Trophoblast cell (in vitro differentiated cells and primary cell): Measurements from ENCODE around the gene MYCBPAP.
"Not testable (repeated sequence)": the region's sequence is repeated elsewhere in the genome, so short reads cannot be mapped to it uniquely, and the experiment has no call there.

ENCODE experiments used
- DNase-seq, 2 donors: peaks; one replicate each; pipeline ENCODE4 v3.0.0-alpha.2; 2016
- H2AFZ ChIP-seq: 2 replicates; pipeline ENCODE4 v1.6.1; 2013; ENCODE audit warnings: low read length, moderate library complexity, mild to moderate bottlenecking; ENCODE audit not compliant: insufficient read depth, poor library complexity
- H2AK5ac ChIP-seq: 2 replicates; pipeline ENCODE4 v1.6.1; 2013; ENCODE audit warnings: mild to moderate bottlenecking, low read length
- H2BK120ac ChIP-seq: 2 replicates; pipeline ENCODE4 v1.6.1; 2013; ENCODE audit warnings: low read length, mild to moderate bottlenecking, moderate library complexity; ENCODE audit not compliant: insufficient read depth, poor library complexity
- H2BK12ac ChIP-seq: 2 replicates; pipeline ENCODE4 v1.6.1; 2013; ENCODE audit warnings: mild to moderate bottlenecking, low read length, moderate library complexity
- H2BK5ac ChIP-seq: 2 replicates; pipeline ENCODE4 v1.6.1; 2013; ENCODE audit warnings: low read length, low read depth, moderate library complexity, mild to moderate bottlenecking; ENCODE audit not compliant: poor library complexity
- H3K14ac ChIP-seq: 2 replicates; pipeline ENCODE4 v1.6.1; 2013; ENCODE audit warnings: mild to moderate bottlenecking, low read length
- H3K18ac ChIP-seq: 2 replicates; pipeline ENCODE4 v1.6.1; 2013; ENCODE audit warnings: mild to moderate bottlenecking, low read length
- H3K23ac ChIP-seq: 2 replicates; pipeline ENCODE4 v1.6.1; 2013; ENCODE audit warnings: low read length
- H3K27ac ChIP-seq: 2 replicates; pipeline ENCODE4 v1.5.1; 2013; ENCODE audit warnings: low read depth, mild to moderate bottlenecking, inconsistent platforms, low read length, moderate library complexity
- H3K27me3 ChIP-seq: 2 replicates; pipeline ENCODE4 v1.6.1; 2013; ENCODE audit warnings: inconsistent platforms, mild to moderate bottlenecking, low read length, moderate library complexity; ENCODE audit not compliant: insufficient read depth
- H3K36me3 ChIP-seq, 2 experiments: 1 replicate in 1 of 2; 2 replicates in 1 of 2; pipeline ENCODE4 v1.6.1; 2013; ENCODE audit warnings: low read length in 2 of 2, mild to moderate bottlenecking in 2 of 2, moderate library complexity in 1 of 2; ENCODE audit not compliant: insufficient read depth in 2 of 2, control insufficient read depth in 1 of 2
- H3K4ac ChIP-seq: 2 replicates; pipeline ENCODE4 v1.6.1; 2013; ENCODE audit warnings: low read depth, mild to moderate bottlenecking, low read length, moderate library complexity
- H3K4me1 ChIP-seq, 2 experiments: 1 replicate in 1 of 2; 2 replicates in 1 of 2; pipeline ENCODE4 v1.6.1; 2013; ENCODE audit warnings: low read length in 2 of 2, mild to moderate bottlenecking in 2 of 2, moderate library complexity in 1 of 2; ENCODE audit not compliant: insufficient read depth in 2 of 2, control insufficient read depth in 1 of 2
- H3K4me2 ChIP-seq: 2 replicates; pipeline ENCODE4 v1.6.1; 2013; ENCODE audit warnings: inconsistent platforms, mild to moderate bottlenecking, low read length, moderate library complexity
- H3K4me3 ChIP-seq: 2 replicates; pipeline ENCODE4 v1.5.1; 2013; ENCODE audit warnings: mild to moderate bottlenecking, low read depth, low read length, inconsistent platforms
- H3K79me1 ChIP-seq: one replicate; pipeline ENCODE4 v1.6.1; 2013; ENCODE audit warnings: low read length
- H3K79me2 ChIP-seq: 2 replicates; pipeline ENCODE4 v1.6.1; 2013; ENCODE audit warnings: low read length, mild to moderate bottlenecking; ENCODE audit not compliant: control insufficient read depth, insufficient read depth, poor library complexity
- H3K9ac ChIP-seq: 2 replicates; pipeline ENCODE4 v1.6.1; 2013; ENCODE audit warnings: mild to moderate bottlenecking, low read length
- H3K9me3 ChIP-seq: 2 replicates; pipeline ENCODE4 v1.6.1; 2013; ENCODE audit warnings: low read depth, mild to moderate bottlenecking, control low read depth, inconsistent platforms, low read length; ENCODE audit not compliant: insufficient read depth
- H4K12ac ChIP-seq: 2 replicates; pipeline ENCODE4 v1.6.1; 2013; ENCODE audit warnings: low read depth, mild to moderate bottlenecking, low read length, moderate library complexity
- H4K8ac ChIP-seq: 2 replicates; pipeline ENCODE4 v1.6.1; 2013; ENCODE audit warnings: low read depth, mild to moderate bottlenecking, low read length, moderate library complexity
- H4K91ac ChIP-seq: one replicate; pipeline ENCODE4 v1.6.1; 2013; ENCODE audit warnings: low read depth, mild to moderate bottlenecking, low read length, moderate library complexity
- WGBS: extraction: QIAGEN DNeasy Blood & Tissue Kit; methylation state at CpG from one replicate; pipeline ENCODE4 v1.1.7; 2013; ENCODE audit warnings: missing lambda C conversion rate; ENCODE audit not compliant: insufficient read length, insufficient coverage; ENCODE audit errors: extremely low coverage; 5-methylcytosine and 5-hydroxymethylcytosine counted together

MYCBPAP gene

GRCh38 chr17:50473901-50474300 is 34.3 kb upstream of the MYCBPAP start:
- no peaks in the 10 kb centered on the region for H3K27me3 ChIP-seq
- no peak overlapping the region for H2BK5ac ChIP-seq
- peak overlapping the region; percentile 21 for H3K4me3 ChIP-seq
- H3K79me1 ChIP-seq: peaks cover 1% of the 10 kb centered on the region
- peaks cover 2 to 7% of the 10 kb centered on the region in 2 experiments for H3K4me1 ChIP-seq
- H4K8ac ChIP-seq: no peak overlapping the region
- H3K14ac ChIP-seq: no peak overlapping the region
- no peak overlapping the region for H3K27ac ChIP-seq
- H3K36me3 ChIP-seq: peaks cover 31 to 34% of the 10 kb centered on the region in 2 experiments
- no peak overlapping the region for H3K4ac ChIP-seq
- no peak overlapping the region for H2BK120ac ChIP-seq
- WGBS: no CpG with 5 or more reads among the region's 11 CpGs
- H3K9me3 ChIP-seq: peaks cover 3% of the 10 kb centered on the region
- H3K9ac ChIP-seq: no peak overlapping the region
- no peak overlapping the region for H4K12ac ChIP-seq
- H3K4me2 ChIP-seq: no peak overlapping the region
- H2AFZ ChIP-seq: no peak overlapping the region
- H3K23ac ChIP-seq: no peak overlapping the region
- DNase-seq: no peak
- peaks cover 4% of the 10 kb centered on the region for H3K79me2 ChIP-seq
- H3K18ac ChIP-seq: no peak overlapping the region
- H4K91ac ChIP-seq: no peak overlapping the region
- H2BK12ac ChIP-seq: no peak overlapping the region
- H2AK5ac ChIP-seq: no peak overlapping the region

GRCh38 chr17:50474523-50474922 is 33.7 kb upstream of the MYCBPAP start:
- H2BK5ac ChIP-seq: no peak overlapping the region
- H3K18ac ChIP-seq: no peak overlapping the region
- H4K8ac ChIP-seq: no peak overlapping the region
- no peaks in the 10 kb centered on the region for H3K27me3 ChIP-seq
- H3K14ac ChIP-seq: no peak overlapping the region
- H3K36me3 ChIP-seq: peaks cover 31 to 34% of the 10 kb centered on the region in 2 experiments
- no peak overlapping the region for H2AK5ac ChIP-seq
- no peak overlapping the region for H3K4me3 ChIP-seq
- peaks cover 3 to 7% of the 10 kb centered on the region in 2 experiments for H3K4me1 ChIP-seq
- no peak overlapping the region for H3K4me2 ChIP-seq
- no peak overlapping the region for H2BK120ac ChIP-seq
- peaks cover 1% of the 10 kb centered on the region for H3K79me1 ChIP-seq
- no peak overlapping the region for H3K23ac ChIP-seq
- no peak overlapping the region for H4K12ac ChIP-seq
- H3K79me2 ChIP-seq: peaks cover 4% of the 10 kb centered on the region
- no peak overlapping the region for H3K4ac ChIP-seq
- H2AFZ ChIP-seq: no peak overlapping the region
- peaks cover 1% of the 10 kb centered on the region for H3K9me3 ChIP-seq
- H3K9ac ChIP-seq: no peak overlapping the region
- no peak for DNase-seq
- WGBS: no CpG with 5 or more reads among the region's 6 CpGs
- no peak overlapping the region for H2BK12ac ChIP-seq
- no peak overlapping the region for H3K27ac ChIP-seq
- H4K91ac ChIP-seq: no peak overlapping the region

- no peak overlapping the region for H3K14ac ChIP-seq
- no peak overlapping the region for H2AK5ac ChIP-seq
- H3K79me2 ChIP-seq: peaks cover 4% of the 10 kb centered on the region
- WGBS: no CpG with 5 or more reads among the region's 4 CpGs
- H3K4me1 ChIP-seq: peaks cover 4 to 9% of the 10 kb centered on the region in 2 experiments
- no peak for DNase-seq
- no peak overlapping the region for H2AFZ ChIP-seq
- H3K27ac ChIP-seq: no peak overlapping the region
- H3K4ac ChIP-seq: no peak overlapping the region
- no peak overlapping the region for H4K12ac ChIP-seq
- no peak overlapping the region for H2BK5ac ChIP-seq
- no peak overlapping the region for H4K8ac ChIP-seq
- no peak overlapping the region for H3K9ac ChIP-seq
- no peak overlapping the region for H3K4me2 ChIP-seq
- H3K79me1 ChIP-seq: peaks cover 1% of the 10 kb centered on the region
- no peak overlapping the region for H2BK12ac ChIP-seq
- no peak overlapping the region for H2BK120ac ChIP-seq
- no peak overlapping the region for H3K18ac ChIP-seq
- no peak overlapping the region for H3K4me3 ChIP-seq
- peaks cover 33 to 34% of the 10 kb centered on the region in 2 experiments for H3K36me3 ChIP-seq
- peaks cover 1% of the 10 kb centered on the region for H3K9me3 ChIP-seq
- no peaks in the 10 kb centered on the region for H3K27me3 ChIP-seq
- no peak overlapping the region for H3K23ac ChIP-seq
- no peak overlapping the region for H4K91ac ChIP-seq
Observed at GRCh38 chr17:50475362-50475761, 32.9 kb upstream of the MYCBPAP start.

GRCh38 chr17:50475775-50476544 is 32.3 kb upstream of the MYCBPAP start:
- H3K27me3 ChIP-seq, H2BK5ac ChIP-seq, H3K4me3 ChIP-seq, H3K9ac ChIP-seq, H3K23ac ChIP-seq, H3K4me2 ChIP-seq, H3K4ac ChIP-seq, H3K27ac ChIP-seq, H3K18ac ChIP-seq, H3K4me1 ChIP-seq, H2BK120ac ChIP-seq, H4K8ac ChIP-seq, H3K79me2 ChIP-seq, H4K12ac ChIP-seq, H3K14ac ChIP-seq, H2AK5ac ChIP-seq, H3K9me3 ChIP-seq, H4K91ac ChIP-seq, DNase-seq, H3K79me1 ChIP-seq, H2BK12ac ChIP-seq, H2AFZ ChIP-seq: not testable (repeated sequence)
- WGBS: no CpG with 5 or more reads among the region's 33 CpGs
- H3K36me3 ChIP-seq: peaks cover 30 to 32% of the 10 kb centered on the region in 2 experiments
